Endothelial cell of umbilical vein (primary cell): ENCODE results near the gene ZNF629. TPM values are rescaled to one million over a fixed set of nuclear protein-coding genes. Genes with fewer than 3 reads are reported as not detected.

Experiments used
- BruUV-seq: library from RNA; stranded (reverse); fragments of 400-500 nt; replicated peaks from 2 replicates; lab custom pipeline; 2021; lab: Mats Ljungman, UMichigan
- CTCF ChIA-PET: fragments of 300-600, 350-600 bp; sonication (Branson Sonifier 250); formaldehyde crosslinking; loops from one replicate; lab custom pipeline; 2021; ENCODE audit warnings: antibody characterized with exemption, inconsistent platforms; lab: Charles Lee
- POLR2A ChIA-PET: fragments of 300-600, 350-600 bp; sonication (Branson Sonifier 250); formaldehyde crosslinking; loops from one replicate; lab custom pipeline; 2021; ENCODE audit warnings: antibody characterized with exemption, inconsistent platforms; lab: Charles Lee
- DNase-seq: peaks from one replicate; pipeline ENCODE4 v3.0.0-alpha.2; 2011; ENCODE audit warnings: low read depth, low spot score
- FAIRE-seq: peaks from 2 replicates; lab custom pipeline; 2011; peaks lifted over from hg19 to GRCh38; lab: Jason Lieb, UNC
- H2AFZ ChIP-seq: 2 replicates; pipeline ENCODE4 v1.6.0; 2012; ENCODE audit warnings: low read depth, low read length, control low read depth, inconsistent platforms
- H3K27ac ChIP-seq: 2 replicates; pipeline ENCODE4 v1.5.1; 2011; ENCODE audit warnings: low read depth, mild to moderate bottlenecking, control low read depth, low read length, moderate library complexity; ENCODE audit not compliant: insufficient read depth
- H3K27me3 ChIP-seq, 2 experiments: 2 replicates each; pipeline versions ENCODE4 v1.6.0 to v1.6.1; 2011; ENCODE audit warnings: low read length in 2 of 2, mixed read lengths in 1 of 2; ENCODE audit not compliant: control insufficient read depth in 2 of 2, insufficient read depth in 2 of 2
- H3K36me3 ChIP-seq, 2 experiments: 2 replicates in 1 of 2; 3 replicates in 1 of 2; pipeline ENCODE4 v1.5.1; 2011; ENCODE audit warnings: low read length in 2 of 2, mild to moderate bottlenecking in 1 of 2, moderate library complexity in 1 of 2; ENCODE audit not compliant: control insufficient read depth in 2 of 2, insufficient read depth in 2 of 2; ENCODE audit errors: extremely low read depth in 1 of 2
- H3K4me1 ChIP-seq: 3 replicates; pipeline ENCODE4 v1.5.1; 2011; ENCODE audit warnings: mild to moderate bottlenecking, low read length; ENCODE audit not compliant: control insufficient read depth, insufficient read depth; ENCODE audit errors: extremely low read depth
- H3K4me2 ChIP-seq: 2 replicates; pipeline ENCODE4 v1.6.1; 2011; ENCODE audit warnings: low read length, control low read depth, mixed read lengths; ENCODE audit not compliant: insufficient read depth
- H3K4me3 ChIP-seq, 3 experiments: fragments of 200-600 bp in 1 of 3; sonication (generic), shearing (Covaris generic) in 1 of 3; replicated peaks in 1 of 3; 2 replicates each; pipeline ENCODE4 v1.5.1; 2011 to 2016; ENCODE audit warnings: control low read depth in 3 of 3, low read length in 3 of 3, mild to moderate bottlenecking in 2 of 3, inconsistent platforms in 1 of 3, low read depth in 1 of 3, moderate library complexity in 1 of 3; ENCODE audit not compliant: insufficient read depth in 1 of 3
- H3K79me2 ChIP-seq: 2 replicates; pipeline ENCODE4 v1.6.0; 2012; ENCODE audit warnings: low read length, inconsistent platforms; ENCODE audit not compliant: control insufficient read depth, insufficient read depth
- H3K9ac ChIP-seq: replicated peaks from 2 replicates; pipeline ENCODE3; 2011; ENCODE audit warnings: low read length, control low read depth; ENCODE audit not compliant: insufficient read depth; ENCODE audit errors: extremely low read depth
- H3K9me1 ChIP-seq: replicated peaks from 3 replicates; pipeline ENCODE4 v1.6.0; 2011; ENCODE audit warnings: mild to moderate bottlenecking, low read length; ENCODE audit not compliant: control insufficient read depth, insufficient read depth; ENCODE audit errors: extremely low read depth
- H3K9me3 ChIP-seq: replicated peaks from 2 replicates; pipeline ENCODE4 v1.5.1; 2012; ENCODE audit warnings: low read length, inconsistent platforms; ENCODE audit not compliant: control insufficient read depth, insufficient read depth
- H4K20me1 ChIP-seq: replicated peaks from 2 replicates; pipeline ENCODE3; 2011; ENCODE audit warnings: mild to moderate bottlenecking, low read length; ENCODE audit not compliant: control insufficient read depth, insufficient read depth; ENCODE audit errors: extremely low read depth
- FOS ChIP-seq: IDR thresholded peaks from 2 replicates; pipeline ENCODE4 v1.6.1; 2011; ENCODE audit warnings: mild to moderate bottlenecking, low read length, moderate library complexity, borderline replicate concordance; ENCODE audit not compliant: insufficient read depth
- GATA2 ChIP-seq: IDR thresholded peaks from 2 replicates; pipeline ENCODE4 v1.7.0; 2011; ENCODE audit warnings: low read depth, mild to moderate bottlenecking, moderate library complexity, mixed read lengths, low read length; ENCODE audit not compliant: insufficient read length, insufficient read depth
- JUN ChIP-seq: IDR thresholded peaks from 2 replicates; pipeline ENCODE4 v1.6.1; 2011; ENCODE audit warnings: borderline replicate concordance, low read depth; ENCODE audit not compliant: insufficient read length, insufficient read depth
- MYC ChIP-seq: IDR thresholded peaks from one replicate; pipeline ENCODE4 v1.6.1; 2011; ENCODE audit warnings: mild to moderate bottlenecking, low read depth, low read length
- POLR2AphosphoS5 ChIP-seq: IDR thresholded peaks from 2 replicates; pipeline ENCODE4 v1.6.1; 2012; ENCODE audit warnings: low read depth, mild to moderate bottlenecking, control low read depth, low read length, moderate library complexity; ENCODE audit not compliant: insufficient read depth
- dilution Hi-C: fragments of 300-500 bp; cut with MboI; formaldehyde crosslinking; loops from one replicate; pipeline ENCODE4 v1.15.0; 2019; ENCODE audit warnings: low sequenced_read_pairs; ENCODE audit not compliant: extremely low pct_ligation_motif_present
- intact Hi-C: fragments of 100-400 bp; cut with micrococcal nuclease; formaldehyde crosslinking; loops from one replicate; pipeline ENCODE4 v1.10.0; 2022
- polyA plus RNA-seq, 4 experiments: library from polyadenylated mRNA; depleted of rRNA in 3 of 4; stranded (reverse) in 3 of 4; unstranded in 1 of 4; fragments of >200 nt; gene quantifications; 2 replicates each; pipeline versions ENCODE4 v1.2.1 to v1.2.3, GENCODE V29; 2011 to 2012; ENCODE audit warnings: missing spikeins in 1 of 4
- total RNA-seq: library from RNA; stranded (reverse); gene quantifications from 2 replicates; pipeline ENCODE4 v1.2.3, GENCODE V29; 2021
- TF ChIP-seq, protein P1 (sequence below), 2 donors: IDR thresholded peaks; 1 replicate in 1 of 2; 2 replicates in 1 of 2; pipeline ENCODE4 v1.5.1; 2011; ENCODE audit warnings: low read length in 2 of 2, mild to moderate bottlenecking in 2 of 2, moderate library complexity in 2 of 2, control low read depth in 1 of 2, inconsistent platforms in 1 of 2, low read depth in 1 of 2; ENCODE audit not compliant: insufficient read depth in 1 of 2; ENCODE audit errors: extremely low read depth in 1 of 2

ZNF629 gene
- total and polyA plus RNA-seq, 2 donors (not counting 3 experiments of a cell fraction or from before 2014, with no cell fraction given), result 5.2 to 11.2 TPM

- POLR2A ChIA-PET, result no interaction called here
- Histone ChIP-seq H3K4me1 (peaks cover 8% of the 10 kb centered on the region), H3K9me1 (no peaks in the 10 kb centered on the region), H3K9me3 (no peaks in the 10 kb centered on the region), H3K4me3 (peak overlapping the region in 1 of 3 experiments; percentile 56), H3K27ac (no peak overlapping the region), H3K27me3 (no peaks in the 10 kb centered on the region), H3K9ac (no peak overlapping the region), H3K4me2 (peak overlapping the region; percentile 69), H4K20me1 (no peaks in the 10 kb centered on the region), H2AFZ (no peak overlapping the region), H3K36me3 (peaks cover 5 to 30% of the 10 kb centered on the region in 2 experiments), H3K79me2 (no peaks in the 10 kb centered on the region)
- FAIRE-seq (no peak), DNase-seq (no peak)
- intact Hi-C loops (no loop called here), dilution Hi-C loops (no loop called here)
- TF ChIP-seq POLR2AphosphoS5 (no peak), FOS (no peak), MYC (no peak), GATA2 (no peak), JUN (no peak)
- TF ChIP-seq, protein P1, sequence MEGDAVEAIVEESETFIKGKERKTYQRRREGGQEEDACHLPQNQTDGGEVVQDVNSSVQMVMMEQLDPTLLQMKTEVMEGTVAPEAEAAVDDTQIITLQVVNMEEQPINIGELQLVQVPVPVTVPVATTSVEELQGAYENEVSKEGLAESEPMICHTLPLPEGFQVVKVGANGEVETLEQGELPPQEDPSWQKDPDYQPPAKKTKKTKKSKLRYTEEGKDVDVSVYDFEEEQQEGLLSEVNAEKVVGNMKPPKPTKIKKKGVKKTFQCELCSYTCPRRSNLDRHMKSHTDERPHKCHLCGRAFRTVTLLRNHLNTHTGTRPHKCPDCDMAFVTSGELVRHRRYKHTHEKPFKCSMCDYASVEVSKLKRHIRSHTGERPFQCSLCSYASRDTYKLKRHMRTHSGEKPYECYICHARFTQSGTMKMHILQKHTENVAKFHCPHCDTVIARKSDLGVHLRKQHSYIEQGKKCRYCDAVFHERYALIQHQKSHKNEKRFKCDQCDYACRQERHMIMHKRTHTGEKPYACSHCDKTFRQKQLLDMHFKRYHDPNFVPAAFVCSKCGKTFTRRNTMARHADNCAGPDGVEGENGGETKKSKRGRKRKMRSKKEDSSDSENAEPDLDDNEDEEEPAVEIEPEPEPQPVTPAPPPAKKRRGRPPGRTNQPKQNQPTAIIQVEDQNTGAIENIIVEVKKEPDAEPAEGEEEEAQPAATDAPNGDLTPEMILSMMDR (IDR thresholded peaks at IDR 0.05; ENCODE audit: extremely low read depth in 1 of 2, insufficient read depth in 1 of 2, low read depth in 1 of 2, low read length in 2 of 2), result no peak
- CTCF ChIA-PET, result interaction anchor here (1.0 to 1.1 kb wide), 3 partner anchors 36 to 167 kb away, joined by 3 to 6 read pairs (median 4); no protein-coding TSS in a partner anchor
- TSS peak; percentile 52 for BruUV-seq
These were observed 12.5 kb downstream of the ZNF629 start for GRCh38 chr16:30774367-30775130.
